ENCODE data around the gene PRIMPOL.
"Not testable (repeated sequence)": the region's sequence is repeated elsewhere in the genome, so short reads cannot be mapped to it uniquely, and the experiment has no call there.

PRIMPOL gene

GRCh38 chr4:184649026-184649970 lies at the start of gene PRIMPOL, which contains the start of gene CASP3:
PRIMPOL (plus strand) TSS chr4:184649738; CDS start chr4:184657141, 7,403 bp downstream.
CASP3 (minus strand) TSS chr4:184649447; CDS start chr4:184638453, 10,994 bp downstream.
- peak within 1 kb of the TSS; percentile 91 for H3K4me3 ChIP-seq (ENCODE audit: low read depth, low read length)
- peak; percentile 40; the same call in 1 of the 2 replicates for TF ChIP-seq CTCF (IDR thresholded peaks at IDR 0.05; ENCODE audit: borderline replicate concordance, insufficient read depth, low read depth, low read length)

- not testable (repeated sequence) for H3K4me3 ChIP-seq (ENCODE audit: low read depth, low read length)
These were observed 48.6 kb upstream of the PRIMPOL start for GRCh38 chr4:184600982-184601381.

- H3K4me3 ChIP-seq (ENCODE audit: low read depth, low read length) = not testable (repeated sequence)
These were observed 46.7 kb upstream of the PRIMPOL start for GRCh38 chr4:184602857-184603256.

GRCh38 chr4:184607429-184607828 lies 42.1 kb upstream of the PRIMPOL start:
- H3K4me3 ChIP-seq (ENCODE audit: low read depth, low read length) = not testable (repeated sequence)

GRCh38 chr4:184612074-184612473 lies 37.5 kb upstream of the PRIMPOL start:
- no peak for TF ChIP-seq CTCF (IDR thresholded peaks at IDR 0.05; ENCODE audit: borderline replicate concordance, insufficient read depth, low read depth, low read length)
- H3K4me3 ChIP-seq (ENCODE audit: low read depth, low read length) = no peak overlapping the region

- no peak overlapping the region for H3K4me3 ChIP-seq (ENCODE audit: low read depth, low read length)
- no peak for TF ChIP-seq CTCF (IDR thresholded peaks at IDR 0.05; ENCODE audit: borderline replicate concordance, insufficient read depth, low read depth, low read length)
These were observed 36.1 kb upstream of the PRIMPOL start for GRCh38 chr4:184613405-184613804.

GRCh38 chr4:184614509-184614908 lies 35.0 kb upstream of the PRIMPOL start:
- no peak for TF ChIP-seq CTCF (IDR thresholded peaks at IDR 0.05; ENCODE audit: borderline replicate concordance, insufficient read depth, low read depth, low read length)
- no peak overlapping the region for H3K4me3 ChIP-seq (ENCODE audit: low read depth, low read length)

GRCh38 chr4:184616168-184616567 lies 33.4 kb upstream of the PRIMPOL start:
- H3K4me3 ChIP-seq (ENCODE audit: low read depth, low read length) = not testable (repeated sequence)

GRCh38 chr4:184616633-184617551 lies 32.6 kb upstream of the PRIMPOL start:
- no peak for TF ChIP-seq CTCF (IDR thresholded peaks at IDR 0.05; ENCODE audit: borderline replicate concordance, insufficient read depth, low read depth, low read length)
- H3K4me3 ChIP-seq (ENCODE audit: low read depth, low read length) = peak overlapping the region; percentile 18
